Thoracic aorta endothelial cell (primary cell): Measurements from ENCODE around the gene EFCC1. TPM values are rescaled to one million over a fixed set of nuclear protein-coding genes. Genes with fewer than 3 reads are reported as not detected.

Experiments used
- total RNA-seq: library from RNA; depleted of rRNA; stranded (reverse); fragments of >200 nt; gene quantifications from 2 replicates; pipeline ENCODE4 v1.2.3, GENCODE V29; 2012

EFCC1 gene
- 0.13 and 0.22 TPM in 2 replicates for total RNA-seq

GRCh38 chr3:129001101-129001805, at the start of gene EFCC1:
Gene EFCC1 (plus strand): TSS chr3:129001304. CDS start chr3:129001629, 325 bp downstream.

GRCh38 chr3:128993461-128994172, 7.5 kb upstream of the EFCC1 start, which contains the start of gene CFAP92:
Gene CFAP92 (minus strand): TSS chr3:128994076. CDS start chr3:128993304, 772 bp downstream.

GRCh38 chr3:129060276-129061022, 59.3 kb downstream of the EFCC1 start, which contains the start of gene GP9:
Gene GP9 (plus strand): TSS chr3:129060779. CDS start chr3:129061740, 961 bp downstream.

Other genes with a start within 250 kb of the EFCC1 start
- gene ACAD9, start 121.7 kb upstream of the EFCC1 start, total RNA-seq: 44.5 and 57.7 TPM in 2 replicates
- gene CFAP92, start 7.2 kb upstream of the EFCC1 start, total RNA-seq: 0.07 TPM in 1 of 2 replicates, not detected in the other
- not detected in 2 replicates for gene GP9, start 59.5 kb downstream of the EFCC1 start, total RNA-seq
- 15.6 and 17.4 TPM in 2 replicates for gene RAB43, start 120.5 kb downstream of the EFCC1 start, total RNA-seq
- 28.1 and 36.8 TPM in 2 replicates for gene ISY1, start 159.8 kb downstream of the EFCC1 start, total RNA-seq
- 271 and 273 TPM in 2 replicates for gene CNBP, start 182.6 kb downstream of the EFCC1 start, total RNA-seq
- 203 and 275 TPM in 2 replicates for gene COPG1, start 248.3 kb downstream of the EFCC1 start, total RNA-seq